CD4-positive, alpha-beta memory T cell (primary cell): Measurements from ENCODE around the gene KRABD2.
A peak's percentile ranks its signal among the peaks of the same experiment; 100 is the strongest.
"Not testable (repeated sequence)": the region's sequence is repeated elsewhere in the genome, so short reads cannot be mapped to it uniquely, and the experiment has no call there.

ENCODE experiments used
- CTCF ChIA-PET: fragments of 350-600 bp; sonication (Branson Sonifier 250); formaldehyde crosslinking; loops from one replicate; lab custom pipeline; 2021; ENCODE audit warnings: inconsistent platforms; ENCODE audit not compliant: partially characterized antibody; lab: Charles Lee
- POLR2A ChIA-PET: fragments of 350-600 bp; sonication (Branson Sonifier 250); formaldehyde crosslinking; loops from one replicate; lab custom pipeline; 2021; ENCODE audit not compliant: partially characterized antibody; lab: Charles Lee
- DNase-seq, 5 donors: peaks; one replicate each; pipeline versions ENCODE4 v3.0.0 to v3.0.0-alpha.2; 2020 to 2022; ENCODE audit warnings: mixed read lengths in 1 of 5
- H3K27ac ChIP-seq: one replicate; pipeline ENCODE4 v1.7.0; 2013; ENCODE audit warnings: low read depth, low read length
- H3K27me3 ChIP-seq: 2 replicates; pipeline ENCODE4 v1.7.0; 2013; ENCODE audit warnings: mild to moderate bottlenecking, low read length, moderate library complexity; ENCODE audit not compliant: insufficient read depth
- H3K36me3 ChIP-seq: 2 replicates; pipeline ENCODE4 v1.7.0; 2013; ENCODE audit warnings: mild to moderate bottlenecking, low read length, moderate library complexity; ENCODE audit not compliant: insufficient read depth
- H3K4me1 ChIP-seq: 2 replicates; pipeline ENCODE4 v1.7.0; 2013; ENCODE audit warnings: mild to moderate bottlenecking, low read length, moderate library complexity; ENCODE audit not compliant: insufficient read depth
- H3K4me3 ChIP-seq, 2 donors: one replicate each; pipeline ENCODE4 v1.7.0; 2013; ENCODE audit warnings: low read length in 2 of 2, mild to moderate bottlenecking in 1 of 2
- H3K9me3 ChIP-seq, 2 donors: one replicate each; pipeline ENCODE4 v1.7.0; 2013; ENCODE audit warnings: low read length in 2 of 2, control low read depth in 1 of 2; ENCODE audit not compliant: control insufficient read depth in 1 of 2
- H3K27ac Mint-ChIP-seq, 7 donors: one replicate each; pipeline ENCODE4 v1.8.0; 2020 to 2021; ENCODE audit warnings: mixed read lengths in 7 of 7, mild to moderate bottlenecking in 6 of 7, inconsistent platforms in 3 of 7, moderate library complexity in 3 of 7
- H3K27me3 Mint-ChIP-seq, 2 donors: one replicate each; pipeline ENCODE4 v1.8.0; 2020 to 2021; ENCODE audit warnings: mixed read lengths in 2 of 2
- H3K36me3 Mint-ChIP-seq, 2 donors: one replicate each; pipeline ENCODE4 v1.8.0; 2020 to 2021; ENCODE audit warnings: mixed read lengths in 2 of 2, inconsistent platforms in 1 of 2, mild to moderate bottlenecking in 1 of 2
- H3K4me1 Mint-ChIP-seq, 4 donors: one replicate each; pipeline ENCODE4 v1.8.0; 2020 to 2021; ENCODE audit warnings: mixed read lengths in 4 of 4, mild to moderate bottlenecking in 1 of 4
- H3K4me3 Mint-ChIP-seq, 8 donors: one replicate each; pipeline ENCODE4 v1.8.0; 2020 to 2021; ENCODE audit warnings: mixed read lengths in 8 of 8, mild to moderate bottlenecking in 7 of 8, moderate library complexity in 6 of 8, inconsistent platforms in 3 of 8
- H3K9me3 Mint-ChIP-seq, 8 donors: one replicate each; pipeline ENCODE4 v1.8.0; 2020 to 2021; ENCODE audit warnings: mixed read lengths in 8 of 8, mild to moderate bottlenecking in 5 of 8, inconsistent platforms in 3 of 8, moderate library complexity in 1 of 8
- intact Hi-C: fragments of 100-400 bp; cut with micrococcal nuclease; formaldehyde crosslinking; loops from one replicate; pipeline ENCODE4 v1.15.1; 2023

Gene KRABD2

GRCh38 chr17:8406174-8406573, 29.7 kb upstream of the KRABD2 start:
- H3K9me3 ChIP-seq, result no peaks in the 10 kb centered on the region
- Mint-ChIP-seq H3K4me3 (no peak overlapping the region), H3K36me3 (no peaks in the 10 kb centered on the region), H3K9me3 (peaks cover 0 to 2% (median 0%) of the 10 kb centered on the region in 8 donors), H3K27ac (no peak overlapping the region), H3K4me1 (peaks cover 0 to 5% (median 4%) of the 10 kb centered on the region in 4 donors), H3K27me3 (peaks cover 12 to 19% of the 10 kb centered on the region in 2 donors)
- intact Hi-C loops, result no loop called here
- peaks cover 5% of the 10 kb centered on the region for H3K4me1 ChIP-seq
- H3K36me3 ChIP-seq, result no peaks in the 10 kb centered on the region
- ChIA-PET CTCF (interaction anchor here (1.0 kb wide), 1 partner anchor 340 kb away, joined by 5 read pairs; no protein-coding TSS in a partner anchor), POLR2A (no interaction called here)
- H3K4me3 ChIP-seq, result no peak overlapping the region
- H3K27me3 ChIP-seq, result peaks cover 5% of the 10 kb centered on the region
- no peak for DNase-seq
- no peak overlapping the region for H3K27ac ChIP-seq

GRCh38 chr17:8405499-8406016, 29.1 kb upstream of the KRABD2 start:
- H3K4me3 ChIP-seq, result no peak overlapping the region
- H3K27ac ChIP-seq, result no peak overlapping the region
- peaks cover 5% of the 10 kb centered on the region for H3K27me3 ChIP-seq
- peaks cover 4% of the 10 kb centered on the region for H3K4me1 ChIP-seq
- peaks cover 0 to 6% (median 4%) of the 10 kb centered on the region in 4 donors for H3K4me1 Mint-ChIP-seq
- CTCF ChIA-PET, result interaction anchor here (1.0 kb wide), 1 partner anchor 340 kb away, joined by 5 read pairs; no protein-coding TSS in a partner anchor
- H3K27me3 Mint-ChIP-seq, result peaks cover 18 to 23% of the 10 kb centered on the region in 2 donors
- POLR2A ChIA-PET, result no interaction called here
- no peak overlapping the region for H3K27ac Mint-ChIP-seq
- no peak overlapping the region for H3K4me3 Mint-ChIP-seq
- peaks cover 0 to 2% (median 0%) of the 10 kb centered on the region in 8 donors for H3K9me3 Mint-ChIP-seq
- intact Hi-C loops, result no loop called here
- H3K36me3 ChIP-seq, result no peaks in the 10 kb centered on the region
- no peak for DNase-seq
- no peaks in the 10 kb centered on the region for H3K9me3 ChIP-seq
- no peaks in the 10 kb centered on the region for H3K36me3 Mint-ChIP-seq

- Histone ChIP-seq H3K27me3 (peaks cover 10% of the 10 kb centered on the region), H3K4me3 (no peak overlapping the region), H3K36me3 (no peaks in the 10 kb centered on the region), H3K4me1 (no peaks in the 10 kb centered on the region), H3K9me3 (no peaks in the 10 kb centered on the region), H3K27ac (no peak overlapping the region)
- CTCF ChIA-PET, result interaction anchor here (1.4 kb wide), 1 partner anchor 7 kb away, joined by 3 read pairs; no protein-coding TSS in a partner anchor
- Mint-ChIP-seq H3K27me3 (peaks cover 22 to 24% of the 10 kb centered on the region in 2 donors), H3K4me1 (peaks cover 0 to 1% (median 0%) of the 10 kb centered on the region in 4 donors), H3K4me3 (no peak overlapping the region), H3K9me3 (peaks cover 0 to 2% (median 0%) of the 10 kb centered on the region in 8 donors), H3K27ac (no peak overlapping the region), H3K36me3 (no peaks in the 10 kb centered on the region)
- intact Hi-C loops, result no loop called here
- no peak for DNase-seq
- POLR2A ChIA-PET, result no interaction called here
Measured at GRCh38 chr17:8402921-8403536, 26.5 kb upstream of the KRABD2 start.

- DNase-seq, result no peak
- no peaks in the 10 kb centered on the region for H3K4me1 ChIP-seq
- Mint-ChIP-seq H3K27me3 (peaks cover 26 to 27% of the 10 kb centered on the region in 2 donors), H3K9me3 (peaks cover 0 to 2% (median 0%) of the 10 kb centered on the region in 8 donors), H3K36me3 (no peaks in the 10 kb centered on the region), H3K4me3 (no peak overlapping the region), H3K27ac (peak overlapping the region in 2 of 7 donors; percentile 1 to 31), H3K4me1 (peaks cover 0 to 1% (median 0%) of the 10 kb centered on the region in 4 donors)
- peaks cover 13% of the 10 kb centered on the region for H3K27me3 ChIP-seq
- no peak overlapping the region for H3K4me3 ChIP-seq
- intact Hi-C loops, result no loop called here
- no peak overlapping the region for H3K27ac ChIP-seq
- H3K9me3 ChIP-seq, result no peaks in the 10 kb centered on the region
- ChIA-PET CTCF (no interaction called here), POLR2A (no interaction called here)
- no peaks in the 10 kb centered on the region for H3K36me3 ChIP-seq
Measured at GRCh38 chr17:8401107-8401506, 24.6 kb upstream of the KRABD2 start.

- POLR2A ChIA-PET, result interaction anchor here (1.5 kb wide), 1 partner anchor 15 kb away, joined by 4 read pairs; no protein-coding TSS in a partner anchor
- no peak for DNase-seq
- H3K36me3 ChIP-seq, result no peaks in the 10 kb centered on the region
- H3K27ac ChIP-seq, result no peak overlapping the region
- Mint-ChIP-seq H3K4me3 (no peak overlapping the region), H3K9me3 (peaks cover 0 to 2% (median 0%) of the 10 kb centered on the region in 8 donors), H3K36me3 (no peaks in the 10 kb centered on the region), H3K4me1 (peaks cover 2 to 6% (median 3%) of the 10 kb centered on the region in 4 donors), H3K27ac (no peak overlapping the region), H3K27me3 (peaks cover 27 to 29% of the 10 kb centered on the region in 2 donors)
- peaks cover 13% of the 10 kb centered on the region for H3K27me3 ChIP-seq
- H3K9me3 ChIP-seq, result no peaks in the 10 kb centered on the region
- intact Hi-C loops, result no loop called here
- H3K4me1 ChIP-seq, result peaks cover 8% of the 10 kb centered on the region
- CTCF ChIA-PET, result no interaction called here
- H3K4me3 ChIP-seq, result no peak overlapping the region
Measured at GRCh38 chr17:8398980-8399379, 22.5 kb upstream of the KRABD2 start.

GRCh38 chr17:8397636-8398035, 21.1 kb upstream of the KRABD2 start, which contains the start of gene RNF222:
Gene RNF222, minus strand, starts transcription at chr17:8397827. Its CDS starts 4,366 bp downstream, at chr17:8393461.
- no peak for DNase-seq
- Mint-ChIP-seq H3K9me3 (peaks cover 0 to 1% (median 0%) of the 10 kb centered on the region in 8 donors), H3K36me3 (no peaks in the 10 kb centered on the region), H3K4me1 (peaks cover 9 to 15% (median 11%) of the 10 kb centered on the region in 4 donors), H3K27ac (peak within 1 kb of the TSS in 1 of 7 donors; percentile 66), H3K4me3 (no peak within 1 kb of the TSS), H3K27me3 (peaks cover 22 to 27% of the 10 kb centered on the region in 2 donors)
- Histone ChIP-seq H3K4me3 (no peak within 1 kb of the TSS), H3K27ac (no peak within 1 kb of the TSS), H3K9me3 (no peaks in the 10 kb centered on the region), H3K27me3 (peaks cover 13% of the 10 kb centered on the region), H3K4me1 (peaks cover 19% of the 10 kb centered on the region), H3K36me3 (no peaks in the 10 kb centered on the region)
- POLR2A ChIA-PET, result interaction anchor here (0.6 to 1.2 kb wide), 2 partner anchors 14 to 361 kb away, joined by 3 read pairs; partner anchors contain the start of gene RPL26
- CTCF ChIA-PET, result no interaction called here
- intact Hi-C loops, result no loop called here

- H3K9me3 ChIP-seq, H3K4me3 Mint-ChIP-seq, H3K4me3 ChIP-seq, H3K9me3 Mint-ChIP-seq, intact Hi-C loops, H3K27ac ChIP-seq, H3K27me3 ChIP-seq, DNase-seq, H3K36me3 Mint-ChIP-seq, H3K36me3 ChIP-seq: not testable (repeated sequence)
- Mint-ChIP-seq H3K27me3 (peaks cover 6 to 13% of the 10 kb centered on the region in 2 donors), H3K27ac (peak overlapping the region in 3 of 7 donors; percentile 24 to 81 (median 53)), H3K4me1 (peaks cover 9 to 15% (median 10%) of the 10 kb centered on the region in 4 donors)
- CTCF ChIA-PET, result interaction anchor here (0.6 to 2.0 kb wide), 6 partner anchors 11 to 494 kb away, joined by 3 to 10 read pairs (median 6); partner anchors contain the start of gene KRABD2
- POLR2A ChIA-PET, result interaction anchor here (0.6 to 2.8 kb wide), 4 partner anchors 11 to 201 kb away, joined by 3 to 18 read pairs (median 6); partner anchors contain the start of genes KRABD2 and NDEL1
- H3K4me1 ChIP-seq, result peaks cover 19% of the 10 kb centered on the region
Measured at GRCh38 chr17:8394497-8394896, 18.0 kb upstream of the KRABD2 start.
